ENCODE results near the gene ZNF800.

DNA sequence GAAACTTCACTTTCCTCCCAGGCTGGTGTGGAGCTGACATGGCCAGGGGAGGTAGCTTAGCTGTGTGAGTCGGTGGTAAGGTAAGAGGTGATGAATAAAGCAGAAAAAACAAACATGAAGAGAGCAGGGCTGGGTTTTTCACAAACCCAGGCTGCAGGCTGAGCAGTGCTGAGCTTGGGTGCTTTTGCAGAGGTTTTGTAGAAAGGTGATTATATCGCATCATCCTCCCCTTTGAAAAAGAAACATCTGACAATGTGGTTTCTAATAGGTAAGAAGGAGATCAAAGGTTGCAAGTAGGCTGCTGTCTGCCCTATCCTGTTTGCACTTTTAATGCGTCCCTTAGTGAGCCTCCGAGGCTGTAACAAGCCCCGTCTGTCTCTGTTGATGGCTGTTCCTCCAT is 70.2 kb downstream of the ZNF800 start:
- no peak for TF ChIP-seq POLR2A (IDR thresholded peaks at IDR 0.05; ENCODE audit: low read depth, low read length)
- no peak for TF ChIP-seq TAF1 (IDR thresholded peaks at IDR 0.05; ENCODE audit: borderline replicate concordance, low read depth, low read length)
- TF ChIP-seq POLR2AphosphoS5 (IDR thresholded peaks at IDR 0.05; ENCODE audit: low read depth, low read length), result no peak
